Stomach smooth muscle (tissue), 2 donors: ENCODE measurements around the gene INPP4A.

Source experiments
- H3K27ac ChIP-seq: one replicate; pipeline ENCODE4 v1.7.0; 2013; ENCODE audit warnings: mild to moderate bottlenecking, low read length, inconsistent platforms
- H3K27me3 ChIP-seq, 2 donors: one replicate each; pipeline ENCODE4 v1.7.0; 2013; ENCODE audit warnings: low read length in 2 of 2; ENCODE audit not compliant: insufficient read depth in 2 of 2, control insufficient read depth in 1 of 2
- H3K36me3 ChIP-seq, 2 donors: one replicate each; pipeline ENCODE4 v1.7.0; 2013; ENCODE audit warnings: low read length in 2 of 2; ENCODE audit not compliant: control insufficient read depth in 2 of 2, insufficient read depth in 2 of 2
- H3K4me1 ChIP-seq: one replicate; pipeline ENCODE4 v1.7.0; 2013; ENCODE audit warnings: low read length; ENCODE audit not compliant: control insufficient read depth, insufficient read depth
- H3K4me3 ChIP-seq, 2 donors: one replicate each; pipeline ENCODE4 v1.7.0; 2013; ENCODE audit warnings: low read length in 2 of 2
- H3K9ac ChIP-seq, 2 donors: one replicate each; pipeline ENCODE4 v1.7.0; 2013; ENCODE audit warnings: low read length in 2 of 2, mild to moderate bottlenecking in 1 of 2
- H3K9me3 ChIP-seq, 2 donors: one replicate each; pipeline ENCODE4 v1.7.0; 2013; ENCODE audit warnings: low read length in 2 of 2; ENCODE audit not compliant: control insufficient read depth in 2 of 2
- donor health status: healthy.
- donor health status: Pancreatic carcinoma.

The INPP4A gene

GRCh38 chr2:98556344-98557033 is 111.8 kb downstream of the INPP4A start:
- no peaks in the 10 kb centered on the region for H3K9me3 ChIP-seq
- no peak overlapping the region for H3K27ac ChIP-seq
- H3K27me3 ChIP-seq = no peaks in the 10 kb centered on the region
- H3K4me1 ChIP-seq = peaks cover 29% of the 10 kb centered on the region
- no peak overlapping the region for H3K9ac ChIP-seq
- peaks cover 37 to 51% of the 10 kb centered on the region in 2 donors for H3K36me3 ChIP-seq
- no peak overlapping the region for H3K4me3 ChIP-seq

DNA sequence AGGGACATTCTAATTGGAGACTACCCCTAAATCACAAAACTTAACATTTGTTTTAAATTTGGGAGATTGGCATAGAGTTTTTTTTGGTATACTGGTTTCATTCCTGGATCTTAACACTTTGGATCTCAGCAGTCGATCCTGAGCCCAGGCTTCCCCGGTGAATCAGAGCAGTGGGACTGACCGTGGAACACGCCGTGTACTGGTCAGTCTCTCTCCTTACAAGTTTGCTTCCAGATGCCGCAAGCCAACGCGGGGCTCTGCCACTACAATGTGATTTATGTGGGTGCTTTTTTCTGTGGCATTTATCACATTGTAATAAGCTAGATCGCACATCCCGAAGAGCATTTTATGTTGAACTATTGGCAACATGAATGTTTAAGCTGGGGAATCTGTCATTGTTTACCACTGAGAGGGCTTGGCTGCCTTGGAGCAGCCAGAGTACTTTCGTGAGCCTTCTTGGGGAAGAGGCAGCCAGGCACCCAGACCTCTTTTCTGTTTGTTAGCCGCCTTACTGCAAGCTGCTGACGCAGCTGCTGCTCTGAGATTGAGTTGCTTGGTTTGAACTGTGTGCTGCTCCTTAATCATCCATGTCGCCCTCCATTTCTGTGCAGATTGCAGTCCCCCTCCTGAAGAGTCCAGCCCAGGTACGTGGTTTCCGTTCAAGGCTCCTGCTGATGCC is 114.3 kb downstream of the INPP4A start:
- H3K4me1 ChIP-seq = peaks cover 47% of the 10 kb centered on the region
- H3K36me3 ChIP-seq = peaks cover 26 to 33% of the 10 kb centered on the region in 2 donors
- peak overlapping the region in 1 of 2 donors; percentile 22 for H3K4me3 ChIP-seq
- H3K9me3 ChIP-seq = no peaks in the 10 kb centered on the region
- H3K9ac ChIP-seq = peak overlapping the region in 1 of 2 donors; percentile 36
- H3K27ac ChIP-seq = peak overlapping the region; percentile 88
- no peaks in the 10 kb centered on the region for H3K27me3 ChIP-seq

DNA sequence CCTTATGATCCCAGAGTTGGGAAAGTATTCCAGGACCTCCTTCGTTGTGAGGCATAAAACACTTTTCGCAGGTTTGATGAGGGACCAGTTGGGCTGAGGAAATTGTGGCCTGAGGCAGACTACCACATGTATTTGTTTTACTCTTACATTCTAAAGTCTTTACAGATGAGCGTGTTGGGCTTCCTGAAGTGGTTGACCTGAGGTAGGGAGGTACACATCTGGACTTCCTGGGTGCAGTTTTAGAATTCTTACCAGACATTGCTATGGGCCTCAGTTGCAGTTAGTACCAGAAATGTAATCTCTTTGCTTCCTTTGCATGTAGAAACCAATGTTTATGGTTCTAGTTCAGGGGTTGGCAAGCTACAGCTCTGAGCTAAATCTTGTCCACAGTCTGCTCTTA is 114.9 kb downstream of the INPP4A start:
- H3K9me3 ChIP-seq = no peaks in the 10 kb centered on the region
- H3K4me1 ChIP-seq = peaks cover 47% of the 10 kb centered on the region
- H3K9ac ChIP-seq = no peak overlapping the region
- H3K36me3 ChIP-seq = peaks cover 25 to 33% of the 10 kb centered on the region in 2 donors
- H3K4me3 ChIP-seq = peak overlapping the region in 1 of 2 donors; percentile 8
- no peaks in the 10 kb centered on the region for H3K27me3 ChIP-seq
- H3K27ac ChIP-seq = peak overlapping the region; percentile 88

- H3K27me3 ChIP-seq = no peaks in the 10 kb centered on the region
- H3K27ac ChIP-seq = peak overlapping the region; percentile 88
- H3K36me3 ChIP-seq = peaks cover 22 to 32% of the 10 kb centered on the region in 2 donors
- peaks cover 47% of the 10 kb centered on the region for H3K4me1 ChIP-seq
- no peaks in the 10 kb centered on the region for H3K9me3 ChIP-seq
- peak overlapping the region in 1 of 2 donors; percentile 42 for H3K9ac ChIP-seq
- peak overlapping the region in 1 of 2 donors; percentile 47 for H3K4me3 ChIP-seq
These were observed 115.7 kb downstream of the INPP4A start for GRCh38 chr2:98560256-98560771.

DNA sequence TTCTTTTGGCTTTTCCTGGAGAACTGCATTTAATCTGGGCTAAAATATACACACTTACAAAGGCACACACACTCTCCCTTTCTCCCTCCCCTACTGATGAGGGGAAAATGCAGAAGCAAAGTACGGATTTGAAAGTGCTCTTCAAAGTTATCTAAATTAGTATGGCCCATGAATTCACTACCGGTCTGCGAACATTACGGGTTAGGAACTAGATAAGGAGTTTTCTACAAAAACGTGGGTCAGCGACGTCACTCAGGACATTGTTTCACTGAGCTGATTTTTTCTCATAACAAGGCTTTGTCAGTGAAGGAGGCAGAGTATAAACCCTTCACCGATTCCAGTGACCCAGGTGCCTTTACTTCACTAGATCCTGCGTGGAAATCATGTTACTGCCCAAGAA is 116.4 kb downstream of the INPP4A start:
- Histone ChIP-seq H3K9me3 (no peaks in the 10 kb centered on the region), H3K27me3 (no peaks in the 10 kb centered on the region), H3K36me3 (peaks cover 24 to 33% of the 10 kb centered on the region in 2 donors), H3K4me3 (no peak overlapping the region), H3K9ac (no peak overlapping the region), H3K27ac (peak overlapping the region; percentile 88), H3K4me1 (peaks cover 47% of the 10 kb centered on the region)

- H3K27me3 ChIP-seq = no peaks in the 10 kb centered on the region
- peaks cover 29 to 40% of the 10 kb centered on the region in 2 donors for H3K36me3 ChIP-seq
- no peaks in the 10 kb centered on the region for H3K9me3 ChIP-seq
- peak overlapping the region in 1 of 2 donors; percentile 21 for H3K9ac ChIP-seq
- H3K4me3 ChIP-seq = peak overlapping the region in 1 of 2 donors; percentile 36
- peaks cover 47% of the 10 kb centered on the region for H3K4me1 ChIP-seq
- peak overlapping the region; percentile 88 for H3K27ac ChIP-seq
These were observed 117.4 kb downstream of the INPP4A start for GRCh38 chr2:98561902-98562695.

- Histone ChIP-seq H3K4me3 (no peak overlapping the region), H3K36me3 (peaks cover 33 to 47% of the 10 kb centered on the region in 2 donors), H3K9me3 (no peaks in the 10 kb centered on the region), H3K4me1 (peaks cover 43% of the 10 kb centered on the region), H3K27me3 (no peaks in the 10 kb centered on the region), H3K9ac (no peak overlapping the region), H3K27ac (peak overlapping the region; percentile 88)
These were observed 118.7 kb downstream of the INPP4A start for GRCh38 chr2:98563394-98563793.

GRCh38 chr2:98564541-98565132 is 120.0 kb downstream of the INPP4A start:
- no peaks in the 10 kb centered on the region for H3K27me3 ChIP-seq
- H3K27ac ChIP-seq = no peak overlapping the region
- no peaks in the 10 kb centered on the region for H3K9me3 ChIP-seq
- no peak overlapping the region for H3K4me3 ChIP-seq
- H3K4me1 ChIP-seq = peaks cover 36% of the 10 kb centered on the region
- peaks cover 44 to 56% of the 10 kb centered on the region in 2 donors for H3K36me3 ChIP-seq
- no peak overlapping the region for H3K9ac ChIP-seq

GRCh38 chr2:98565286-98565860 is 120.7 kb downstream of the INPP4A start:
- Histone ChIP-seq H3K9me3 (no peaks in the 10 kb centered on the region), H3K36me3 (peaks cover 46 to 61% of the 10 kb centered on the region in 2 donors), H3K4me3 (no peak overlapping the region), H3K27me3 (no peaks in the 10 kb centered on the region), H3K4me1 (peaks cover 28% of the 10 kb centered on the region), H3K9ac (no peak overlapping the region), H3K27ac (no peak overlapping the region)

- H3K27ac ChIP-seq = no peak overlapping the region
- H3K36me3 ChIP-seq = peaks cover 48 to 66% of the 10 kb centered on the region in 2 donors
- no peak overlapping the region for H3K4me3 ChIP-seq
- no peaks in the 10 kb centered on the region for H3K9me3 ChIP-seq
- H3K27me3 ChIP-seq = no peaks in the 10 kb centered on the region
- no peak overlapping the region for H3K9ac ChIP-seq
- peaks cover 23% of the 10 kb centered on the region for H3K4me1 ChIP-seq
These were observed 121.3 kb downstream of the INPP4A start for GRCh38 chr2:98565941-98566340.
